ENCODE results near the gene KCNK3.

- TF ChIP-seq, protein P1, sequence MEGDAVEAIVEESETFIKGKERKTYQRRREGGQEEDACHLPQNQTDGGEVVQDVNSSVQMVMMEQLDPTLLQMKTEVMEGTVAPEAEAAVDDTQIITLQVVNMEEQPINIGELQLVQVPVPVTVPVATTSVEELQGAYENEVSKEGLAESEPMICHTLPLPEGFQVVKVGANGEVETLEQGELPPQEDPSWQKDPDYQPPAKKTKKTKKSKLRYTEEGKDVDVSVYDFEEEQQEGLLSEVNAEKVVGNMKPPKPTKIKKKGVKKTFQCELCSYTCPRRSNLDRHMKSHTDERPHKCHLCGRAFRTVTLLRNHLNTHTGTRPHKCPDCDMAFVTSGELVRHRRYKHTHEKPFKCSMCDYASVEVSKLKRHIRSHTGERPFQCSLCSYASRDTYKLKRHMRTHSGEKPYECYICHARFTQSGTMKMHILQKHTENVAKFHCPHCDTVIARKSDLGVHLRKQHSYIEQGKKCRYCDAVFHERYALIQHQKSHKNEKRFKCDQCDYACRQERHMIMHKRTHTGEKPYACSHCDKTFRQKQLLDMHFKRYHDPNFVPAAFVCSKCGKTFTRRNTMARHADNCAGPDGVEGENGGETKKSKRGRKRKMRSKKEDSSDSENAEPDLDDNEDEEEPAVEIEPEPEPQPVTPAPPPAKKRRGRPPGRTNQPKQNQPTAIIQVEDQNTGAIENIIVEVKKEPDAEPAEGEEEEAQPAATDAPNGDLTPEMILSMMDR (IDR thresholded peaks at IDR 0.05): no peak
- no peak for TF ChIP-seq POLR2A (IDR thresholded peaks at IDR 0.05)
These were observed 43.5 kb downstream of the KCNK3 start for GRCh38 chr2:26735883-26736588.

Data from thyroid gland (tissue), 4 donors.